ENCODE measurements around the gene PTGES3L.

The PTGES3L gene

DNA sequence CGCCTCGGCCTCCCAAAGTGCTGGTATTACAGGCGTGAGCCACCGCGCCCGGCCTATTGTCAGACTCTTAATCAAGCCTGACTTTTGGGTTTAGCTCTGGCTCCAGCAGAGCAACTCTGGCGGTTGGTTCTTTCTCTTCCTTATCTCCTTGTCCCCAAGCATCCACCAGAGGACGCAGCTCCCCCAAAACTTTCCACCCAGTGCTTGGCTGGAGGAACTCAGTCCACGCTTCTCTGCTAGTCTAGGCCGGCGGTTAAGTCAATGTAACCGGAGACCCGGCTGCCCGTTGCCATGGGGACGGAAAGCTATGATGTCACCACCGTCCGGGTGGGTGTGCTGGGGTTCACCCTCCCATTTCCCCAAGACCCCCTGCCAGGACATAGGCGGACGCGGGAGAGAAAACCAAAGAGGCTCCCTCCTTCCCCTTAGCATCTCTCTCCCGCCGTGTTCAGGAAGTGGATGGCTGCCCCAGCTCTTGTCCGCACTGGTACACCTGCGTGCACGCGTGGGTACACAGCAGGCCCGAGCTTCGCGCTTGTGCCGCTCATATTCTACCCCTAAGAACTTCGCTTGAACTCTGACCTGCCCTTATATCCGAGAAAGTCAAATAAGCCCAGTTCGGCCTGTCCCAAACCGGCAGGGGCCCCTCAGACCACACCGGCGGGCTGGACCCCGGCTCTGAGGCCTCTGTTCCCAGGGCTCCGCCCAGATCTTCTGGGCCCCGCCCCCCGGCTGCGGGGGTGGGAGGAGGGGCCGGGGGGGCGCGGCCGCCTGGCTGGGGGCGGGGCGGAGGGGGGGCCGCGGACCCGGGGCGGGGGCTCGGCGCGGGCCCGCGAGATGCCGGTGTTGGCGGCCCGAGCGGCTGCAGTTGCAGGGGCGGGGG, 44.8 kb upstream of the PTGES3L start, which contains the start of gene RND2:
TSS of gene RND2 (plus strand) at position 825 of the 883 bp plus-strand sequence. CDS start 117 bp downstream, outside the sequence.
- peak; percentile 90 for DNase-seq (ENCODE audit: low read depth, low spot score)
- Histone ChIP-seq H3K9me3 (ENCODE audit: insufficient read depth, low read length) (no peaks in the 10 kb centered on the region), H3K4me1 (ENCODE audit: insufficient read depth, insufficient read length) (peaks cover 16% of the 10 kb centered on the region), H3K36me3 (ENCODE audit: insufficient read depth, insufficient read length, low read length) (peaks cover 17% of the 10 kb centered on the region), H3K4me3 (ENCODE audit: insufficient read length, low read depth) (peak within 1 kb of the TSS; percentile 80), H3K9ac (ENCODE audit: insufficient read length, low read depth) (peak within 1 kb of the TSS; percentile 90), H3K27me3 (ENCODE audit: insufficient read depth, insufficient read length) (no peaks in the 10 kb centered on the region)
- no peak for TF ChIP-seq SUZ12 (IDR thresholded peaks at IDR 0.05; ENCODE audit: extremely low read depth, insufficient read depth, insufficient read length)
- TF ChIP-seq ZNF274 (IDR thresholded peaks at IDR 0.05; ENCODE audit: low read depth, low read length) = no peak
- TF ChIP-seq YY1 (IDR thresholded peaks at IDR 0.05; ENCODE audit: insufficient read depth, insufficient read length) = no peak

DNA sequence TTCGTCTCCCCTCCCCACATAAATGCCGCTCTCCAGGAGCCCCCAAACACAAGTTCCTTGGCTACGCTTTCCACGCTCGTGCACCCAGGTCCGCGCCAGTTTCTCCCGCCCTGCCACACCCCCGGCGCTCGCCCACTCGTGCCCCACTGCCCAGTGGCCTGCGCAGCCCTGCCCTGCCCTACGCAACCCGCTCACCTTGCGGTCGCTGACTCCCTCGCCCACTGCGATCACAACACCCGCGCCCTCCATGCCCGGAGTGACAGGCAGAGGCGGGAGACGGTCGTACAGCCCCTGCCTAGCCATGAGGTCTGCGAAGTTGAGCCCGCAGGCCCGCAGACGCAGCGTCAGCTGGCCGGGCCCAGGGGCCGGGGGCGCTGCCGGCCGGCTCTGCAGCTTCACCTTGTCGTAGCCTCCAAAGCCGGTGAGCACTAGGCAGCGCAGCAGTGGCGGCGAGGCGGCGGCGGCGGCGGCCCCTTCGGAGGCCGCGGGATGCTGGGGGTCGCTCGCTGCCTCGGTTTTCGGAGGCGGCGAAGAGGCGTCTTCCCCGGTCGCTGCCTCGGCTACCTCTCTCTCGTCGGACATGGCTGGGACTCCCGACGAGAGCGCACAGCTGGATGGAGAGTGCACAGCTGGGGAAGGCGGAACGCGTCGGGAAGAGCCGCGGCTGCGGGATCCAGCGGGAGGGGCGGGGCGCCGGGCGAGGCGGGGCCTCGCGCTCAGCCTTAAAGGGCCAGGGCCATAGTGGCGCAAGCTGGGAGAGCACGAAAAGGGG, 42.0 kb upstream of the PTGES3L start, which contains the start of gene VAT1:
TSS of gene VAT1 (minus strand) at position 645 of the 772 bp plus-strand sequence. CDS start at position 582, 63 bp downstream.
- TF ChIP-seq SUZ12 (IDR thresholded peaks at IDR 0.05; ENCODE audit: extremely low read depth, insufficient read depth, insufficient read length) (no peak), YY1 (IDR thresholded peaks at IDR 0.05; ENCODE audit: insufficient read depth, insufficient read length) (no peak), ZNF274 (IDR thresholded peaks at IDR 0.05; ENCODE audit: low read depth, low read length) (no peak)
- H3K4me1 ChIP-seq (ENCODE audit: insufficient read depth, insufficient read length) = peaks cover 17% of the 10 kb centered on the region
- H3K27me3 ChIP-seq (ENCODE audit: insufficient read depth, insufficient read length) = no peaks in the 10 kb centered on the region
- H3K4me3 ChIP-seq (ENCODE audit: insufficient read length, low read depth) = peak within 1 kb of the TSS; percentile 99
- peaks cover 22% of the 10 kb centered on the region for H3K36me3 ChIP-seq (ENCODE audit: insufficient read depth, insufficient read length, low read length)
- H3K9ac ChIP-seq (ENCODE audit: insufficient read length, low read depth) = peak within 1 kb of the TSS; percentile 97
- no peaks in the 10 kb centered on the region for H3K9me3 ChIP-seq (ENCODE audit: insufficient read depth, low read length)
- peak; percentile 68 for DNase-seq (ENCODE audit: low read depth, low spot score)

DNA sequence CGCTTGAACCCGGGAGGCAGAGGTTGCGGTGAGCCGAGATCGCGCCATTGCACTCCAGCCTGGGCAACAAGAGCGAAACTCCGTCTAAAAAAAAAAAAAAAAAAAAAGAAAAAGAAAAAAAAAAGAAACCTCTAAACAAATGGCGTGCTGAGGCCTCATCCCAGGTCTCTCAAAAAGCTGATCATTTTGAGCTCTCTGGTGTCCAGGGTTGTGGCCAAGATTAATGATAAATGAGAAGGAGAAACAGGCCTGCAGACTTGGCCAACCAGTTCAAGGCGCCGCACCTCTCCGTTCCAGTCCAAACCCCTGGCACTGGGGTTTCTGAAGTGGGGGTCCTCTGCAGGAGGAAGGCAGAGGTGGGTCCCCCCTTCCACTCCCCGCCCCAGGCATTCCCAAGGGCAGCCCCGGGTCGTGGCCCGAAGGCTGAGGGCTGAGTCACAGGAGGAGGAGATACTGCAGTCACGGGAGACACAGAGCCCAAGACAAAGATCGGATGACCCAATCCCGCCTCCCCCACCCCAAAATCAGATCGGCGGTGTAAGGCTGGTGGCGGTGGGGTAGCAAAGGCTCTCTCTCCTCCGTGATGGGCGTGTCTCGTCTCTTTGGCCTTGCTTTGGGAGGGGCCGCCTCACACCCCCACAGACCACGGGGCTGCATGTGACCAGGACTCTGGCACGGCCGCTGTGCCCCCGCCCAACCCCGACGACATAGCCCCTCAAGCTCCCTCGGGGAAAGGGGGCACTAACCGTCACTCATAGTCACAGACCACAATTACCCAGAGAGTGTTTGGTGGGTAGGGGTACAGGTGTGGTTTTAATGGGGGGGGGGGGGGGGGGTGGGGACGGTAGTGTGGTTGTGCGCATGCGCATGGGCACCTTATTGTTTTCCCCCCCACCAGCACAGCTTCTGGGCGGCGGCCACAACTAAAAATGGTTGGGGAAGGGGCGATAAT, 41.2 kb upstream of the PTGES3L start:
- DNase-seq (ENCODE audit: low read depth, low spot score) = no peak
- H3K9me3 ChIP-seq (ENCODE audit: insufficient read depth, low read length) = no peaks in the 10 kb centered on the region

DNA sequence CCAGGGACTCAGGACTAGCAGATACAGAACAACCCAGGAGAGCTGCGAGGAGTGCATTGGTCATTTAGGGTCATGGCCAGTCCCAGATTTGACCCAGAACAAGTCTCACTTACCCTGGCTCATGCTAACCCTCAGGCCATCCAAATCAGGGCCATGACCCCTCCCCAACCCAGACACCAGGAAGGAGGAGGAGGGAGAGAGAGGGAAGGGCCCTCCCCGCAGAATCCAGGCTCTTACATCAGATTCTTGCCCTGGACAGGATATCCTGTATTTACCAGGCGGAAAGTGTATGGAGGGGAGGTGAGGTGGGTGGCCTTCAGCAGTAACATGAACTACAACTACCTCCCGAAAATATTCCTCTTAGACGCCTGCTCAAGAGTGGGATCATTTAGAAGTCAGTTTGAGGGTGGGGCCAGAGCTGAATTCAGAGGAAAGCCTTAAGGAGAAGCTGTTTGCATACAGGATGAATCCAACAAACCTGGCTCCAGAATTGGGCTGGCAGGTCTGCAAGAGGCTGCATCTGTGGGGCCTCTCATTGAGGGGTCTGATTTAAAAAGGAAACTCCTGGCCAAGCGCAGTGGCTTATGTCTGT, 40.2 kb upstream of the PTGES3L start:
- Histone ChIP-seq H3K4me3 (ENCODE audit: insufficient read length, low read depth) (peak overlapping the region; percentile 13), H3K27me3 (ENCODE audit: insufficient read depth, insufficient read length) (no peaks in the 10 kb centered on the region)

More for the DNA sequence above, 41.2 kb upstream of the PTGES3L start:
- Histone ChIP-seq H3K36me3 (ENCODE audit: insufficient read depth, insufficient read length, low read length) (peaks cover 31% of the 10 kb centered on the region), H3K27me3 (ENCODE audit: insufficient read depth, insufficient read length) (no peaks in the 10 kb centered on the region), H3K4me3 (ENCODE audit: insufficient read length, low read depth) (peak overlapping the region; percentile 99), H3K4me1 (ENCODE audit: insufficient read depth, insufficient read length) (peaks cover 17% of the 10 kb centered on the region), H3K9ac (ENCODE audit: insufficient read length, low read depth) (peak overlapping the region; percentile 97)
- TF ChIP-seq ZNF274 (IDR thresholded peaks at IDR 0.05; ENCODE audit: low read depth, low read length) (no peak), YY1 (IDR thresholded peaks at IDR 0.05; ENCODE audit: insufficient read depth, insufficient read length) (no peak), SUZ12 (IDR thresholded peaks at IDR 0.05; ENCODE audit: extremely low read depth, insufficient read depth, insufficient read length) (no peak)

GRCh38 chr17:43019418-43019817, 39.5 kb upstream of the PTGES3L start:
- DNase-seq (ENCODE audit: low read depth, low spot score) = no peak
- TF ChIP-seq SUZ12 (IDR thresholded peaks at IDR 0.05; ENCODE audit: extremely low read depth, insufficient read depth, insufficient read length) = no peak
- no peak for TF ChIP-seq YY1 (IDR thresholded peaks at IDR 0.05; ENCODE audit: insufficient read depth, insufficient read length)
- TF ChIP-seq ZNF274 (IDR thresholded peaks at IDR 0.05; ENCODE audit: low read depth, low read length) = no peak
- no peaks in the 10 kb centered on the region for H3K9me3 ChIP-seq (ENCODE audit: insufficient read depth, low read length)
- H3K36me3 ChIP-seq (ENCODE audit: insufficient read depth, insufficient read length, low read length) = peaks cover 45% of the 10 kb centered on the region
- H3K4me1 ChIP-seq (ENCODE audit: insufficient read depth, insufficient read length) = peaks cover 23% of the 10 kb centered on the region
- no peaks in the 10 kb centered on the region for H3K27me3 ChIP-seq (ENCODE audit: insufficient read depth, insufficient read length)
- H3K4me3 ChIP-seq (ENCODE audit: insufficient read length, low read depth) = no peak overlapping the region
- H3K9ac ChIP-seq (ENCODE audit: insufficient read length, low read depth) = peak overlapping the region; percentile 62

More for the DNA sequence above, 40.2 kb upstream of the PTGES3L start:
- Histone ChIP-seq H3K9ac (ENCODE audit: insufficient read length, low read depth) (peak overlapping the region; percentile 62), H3K4me1 (ENCODE audit: insufficient read depth, insufficient read length) (peaks cover 21% of the 10 kb centered on the region), H3K9me3 (ENCODE audit: insufficient read depth, low read length) (no peaks in the 10 kb centered on the region), H3K36me3 (ENCODE audit: insufficient read depth, insufficient read length, low read length) (peaks cover 40% of the 10 kb centered on the region)
- DNase-seq (ENCODE audit: low read depth, low spot score) = no peak
- TF ChIP-seq ZNF274 (IDR thresholded peaks at IDR 0.05; ENCODE audit: low read depth, low read length) (no peak), SUZ12 (IDR thresholded peaks at IDR 0.05; ENCODE audit: extremely low read depth, insufficient read depth, insufficient read length) (no peak), YY1 (IDR thresholded peaks at IDR 0.05; ENCODE audit: insufficient read depth, insufficient read length) (no peak)

- Histone ChIP-seq H3K36me3 (ENCODE audit: insufficient read depth, insufficient read length, low read length) (peaks cover 50% of the 10 kb centered on the region), H3K4me3 (ENCODE audit: insufficient read length, low read depth) (no peak overlapping the region), H3K9me3 (ENCODE audit: insufficient read depth, low read length) (no peaks in the 10 kb centered on the region), H3K9ac (ENCODE audit: insufficient read length, low read depth) (no peak overlapping the region), H3K4me1 (ENCODE audit: insufficient read depth, insufficient read length) (peaks cover 27% of the 10 kb centered on the region), H3K27me3 (ENCODE audit: insufficient read depth, insufficient read length) (no peaks in the 10 kb centered on the region)
- DNase-seq (ENCODE audit: low read depth, low spot score) = no peak
- no peak for TF ChIP-seq ZNF274 (IDR thresholded peaks at IDR 0.05; ENCODE audit: low read depth, low read length)
- no peak for TF ChIP-seq SUZ12 (IDR thresholded peaks at IDR 0.05; ENCODE audit: extremely low read depth, insufficient read depth, insufficient read length)
- TF ChIP-seq YY1 (IDR thresholded peaks at IDR 0.05; ENCODE audit: insufficient read depth, insufficient read length) = no peak
Measured at GRCh38 chr17:43018932-43019331, 39.1 kb upstream of the PTGES3L start.

Measured in NT2/D1 (cell line).